Measurements from ENCODE around the gene NAA25.
"Not testable (repeated sequence)": the region's sequence is repeated elsewhere in the genome, so short reads cannot be mapped to it uniquely, and the experiment has no call there.

DNA sequence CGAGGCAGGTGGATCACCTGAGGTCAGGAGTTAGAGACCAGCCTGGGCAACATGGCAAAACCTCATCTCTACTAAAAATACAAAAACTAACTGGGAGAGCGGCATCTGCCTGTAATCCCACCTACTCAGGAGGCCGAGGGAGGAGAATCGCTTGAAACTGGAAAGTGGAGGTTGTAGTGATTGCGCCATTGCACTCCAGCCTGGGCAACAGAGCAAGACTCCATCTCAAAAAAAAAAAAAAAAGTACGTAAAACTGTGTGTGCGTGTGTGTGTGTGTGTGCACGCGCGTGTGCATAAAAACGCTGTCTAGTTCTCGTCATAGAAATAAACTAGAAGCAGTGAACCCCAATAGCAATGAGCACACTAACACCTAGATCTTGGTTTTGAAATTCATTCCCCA lies 72.0 kb downstream of the NAA25 start:
- TF ChIP-seq, protein P1, sequence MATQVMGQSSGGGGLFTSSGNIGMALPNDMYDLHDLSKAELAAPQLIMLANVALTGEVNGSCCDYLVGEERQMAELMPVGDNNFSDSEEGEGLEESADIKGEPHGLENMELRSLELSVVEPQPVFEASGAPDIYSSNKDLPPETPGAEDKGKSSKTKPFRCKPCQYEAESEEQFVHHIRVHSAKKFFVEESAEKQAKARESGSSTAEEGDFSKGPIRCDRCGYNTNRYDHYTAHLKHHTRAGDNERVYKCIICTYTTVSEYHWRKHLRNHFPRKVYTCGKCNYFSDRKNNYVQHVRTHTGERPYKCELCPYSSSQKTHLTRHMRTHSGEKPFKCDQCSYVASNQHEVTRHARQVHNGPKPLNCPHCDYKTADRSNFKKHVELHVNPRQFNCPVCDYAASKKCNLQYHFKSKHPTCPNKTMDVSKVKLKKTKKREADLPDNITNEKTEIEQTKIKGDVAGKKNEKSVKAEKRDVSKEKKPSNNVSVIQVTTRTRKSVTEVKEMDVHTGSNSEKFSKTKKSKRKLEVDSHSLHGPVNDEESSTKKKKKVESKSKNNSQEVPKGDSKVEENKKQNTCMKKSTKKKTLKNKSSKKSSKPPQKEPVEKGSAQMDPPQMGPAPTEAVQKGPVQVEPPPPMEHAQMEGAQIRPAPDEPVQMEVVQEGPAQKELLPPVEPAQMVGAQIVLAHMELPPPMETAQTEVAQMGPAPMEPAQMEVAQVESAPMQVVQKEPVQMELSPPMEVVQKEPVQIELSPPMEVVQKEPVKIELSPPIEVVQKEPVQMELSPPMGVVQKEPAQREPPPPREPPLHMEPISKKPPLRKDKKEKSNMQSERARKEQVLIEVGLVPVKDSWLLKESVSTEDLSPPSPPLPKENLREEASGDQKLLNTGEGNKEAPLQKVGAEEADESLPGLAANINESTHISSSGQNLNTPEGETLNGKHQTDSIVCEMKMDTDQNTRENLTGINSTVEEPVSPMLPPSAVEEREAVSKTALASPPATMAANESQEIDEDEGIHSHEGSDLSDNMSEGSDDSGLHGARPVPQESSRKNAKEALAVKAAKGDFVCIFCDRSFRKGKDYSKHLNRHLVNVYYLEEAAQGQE (IDR thresholded peaks at IDR 0.05; ENCODE audit: borderline replicate concordance) = not testable (repeated sequence)
- TF ChIP-seq, protein P2, sequence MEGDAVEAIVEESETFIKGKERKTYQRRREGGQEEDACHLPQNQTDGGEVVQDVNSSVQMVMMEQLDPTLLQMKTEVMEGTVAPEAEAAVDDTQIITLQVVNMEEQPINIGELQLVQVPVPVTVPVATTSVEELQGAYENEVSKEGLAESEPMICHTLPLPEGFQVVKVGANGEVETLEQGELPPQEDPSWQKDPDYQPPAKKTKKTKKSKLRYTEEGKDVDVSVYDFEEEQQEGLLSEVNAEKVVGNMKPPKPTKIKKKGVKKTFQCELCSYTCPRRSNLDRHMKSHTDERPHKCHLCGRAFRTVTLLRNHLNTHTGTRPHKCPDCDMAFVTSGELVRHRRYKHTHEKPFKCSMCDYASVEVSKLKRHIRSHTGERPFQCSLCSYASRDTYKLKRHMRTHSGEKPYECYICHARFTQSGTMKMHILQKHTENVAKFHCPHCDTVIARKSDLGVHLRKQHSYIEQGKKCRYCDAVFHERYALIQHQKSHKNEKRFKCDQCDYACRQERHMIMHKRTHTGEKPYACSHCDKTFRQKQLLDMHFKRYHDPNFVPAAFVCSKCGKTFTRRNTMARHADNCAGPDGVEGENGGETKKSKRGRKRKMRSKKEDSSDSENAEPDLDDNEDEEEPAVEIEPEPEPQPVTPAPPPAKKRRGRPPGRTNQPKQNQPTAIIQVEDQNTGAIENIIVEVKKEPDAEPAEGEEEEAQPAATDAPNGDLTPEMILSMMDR (IDR thresholded peaks at IDR 0.05; ENCODE audit: poor library complexity, severe bottlenecking) = not testable (repeated sequence)
- TF ChIP-seq POLR2AphosphoS5 (IDR thresholded peaks at IDR 0.05); EP300 (conservative IDR thresholded peaks at IDR 0.05; ENCODE audit: poor library complexity, severe bottlenecking); EZH2 (IDR thresholded peaks at IDR 0.05; ENCODE audit: borderline replicate concordance, insufficient read depth, low read length, poor library complexity, severe bottlenecking); MXI1 (conservative IDR thresholded peaks at IDR 0.05; ENCODE audit: poor library complexity, severe bottlenecking); RAD21 (conservative IDR thresholded peaks at IDR 0.05); SMC3 (conservative IDR thresholded peaks at IDR 0.05; ENCODE audit: poor library complexity); TAF1 (IDR thresholded peaks at IDR 0.05; ENCODE audit: low read depth): not testable (repeated sequence)
